DLD1 (cell line): ENCODE results near the gene TYW3.
"Not testable (repeated sequence)": the region's sequence is repeated elsewhere in the genome, so short reads cannot be mapped to it uniquely, and the experiment has no call there.

ENCODE experiments used
- in situ Hi-C: cut with HindIII; loops from 2 replicates; pipeline ENCODE4 v1.10.0; 2017; ENCODE audit warnings: low sequenced_read_pairs

TYW3 gene

DNA sequence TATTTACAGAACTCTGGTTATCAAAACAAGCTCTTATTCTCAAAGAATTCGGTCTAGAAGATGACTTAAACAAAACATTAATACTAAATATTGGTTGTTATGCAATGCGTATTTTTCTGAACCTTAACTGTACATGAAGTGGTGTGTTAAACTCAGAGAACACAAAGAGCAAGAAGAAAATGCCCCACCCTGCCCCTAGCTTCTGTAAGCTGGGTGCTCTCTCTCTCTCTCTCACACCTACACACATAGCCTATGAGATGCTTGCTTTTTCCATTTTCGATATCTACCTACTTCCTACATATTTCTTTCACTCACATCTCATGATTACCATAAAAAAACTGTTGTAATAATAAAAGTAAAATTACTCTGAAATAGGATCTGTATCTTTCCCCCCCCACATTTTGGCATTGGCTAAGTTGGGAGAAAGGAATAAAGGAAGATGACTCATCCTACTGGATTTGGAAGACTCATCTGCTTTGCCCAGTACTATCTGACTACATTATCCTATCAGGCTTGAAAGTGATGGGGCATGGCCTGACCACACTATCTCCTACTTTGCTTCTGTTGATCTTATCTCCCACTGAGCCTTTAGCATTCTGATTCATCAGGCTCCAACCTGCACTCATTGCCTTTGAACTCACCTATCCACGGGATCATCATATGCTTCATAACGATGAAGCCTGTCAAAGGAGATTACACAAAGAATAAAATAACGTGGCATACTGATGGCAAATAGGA, 3.0 kb upstream of the TYW3 start:
- in situ Hi-C loops: no loop called here

DNA sequence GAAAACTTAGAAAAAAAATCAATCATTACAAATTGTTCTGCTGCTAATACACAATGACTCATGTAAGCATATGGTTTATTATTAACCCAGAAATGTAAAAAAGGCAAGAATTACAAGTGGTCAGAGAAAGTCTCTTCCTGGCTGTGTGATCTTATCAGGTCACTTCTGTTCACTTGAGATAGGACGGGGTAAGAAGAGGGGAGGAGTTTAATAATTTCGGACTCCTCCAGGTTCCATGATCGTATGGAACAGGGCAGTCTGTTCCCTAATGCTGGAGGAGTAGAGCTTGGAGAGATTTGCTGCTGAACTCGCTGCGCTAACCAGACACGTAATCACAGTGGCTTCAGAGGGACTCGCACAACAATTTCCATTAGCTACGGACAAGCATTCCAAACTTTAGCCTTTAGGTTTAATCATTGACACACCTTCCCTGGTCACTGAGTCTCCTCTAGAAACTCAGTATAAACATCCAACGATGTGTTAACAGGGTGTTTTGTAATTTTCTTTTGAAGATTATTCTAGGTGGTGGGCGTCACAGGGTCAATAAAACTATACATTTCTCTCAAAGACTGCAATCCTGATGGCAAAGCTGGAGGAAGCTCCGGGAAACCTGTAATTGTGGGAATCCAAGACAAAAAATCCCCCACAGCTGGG, 1.4 kb upstream of the TYW3 start:
- in situ Hi-C loops: no loop called here

DNA sequence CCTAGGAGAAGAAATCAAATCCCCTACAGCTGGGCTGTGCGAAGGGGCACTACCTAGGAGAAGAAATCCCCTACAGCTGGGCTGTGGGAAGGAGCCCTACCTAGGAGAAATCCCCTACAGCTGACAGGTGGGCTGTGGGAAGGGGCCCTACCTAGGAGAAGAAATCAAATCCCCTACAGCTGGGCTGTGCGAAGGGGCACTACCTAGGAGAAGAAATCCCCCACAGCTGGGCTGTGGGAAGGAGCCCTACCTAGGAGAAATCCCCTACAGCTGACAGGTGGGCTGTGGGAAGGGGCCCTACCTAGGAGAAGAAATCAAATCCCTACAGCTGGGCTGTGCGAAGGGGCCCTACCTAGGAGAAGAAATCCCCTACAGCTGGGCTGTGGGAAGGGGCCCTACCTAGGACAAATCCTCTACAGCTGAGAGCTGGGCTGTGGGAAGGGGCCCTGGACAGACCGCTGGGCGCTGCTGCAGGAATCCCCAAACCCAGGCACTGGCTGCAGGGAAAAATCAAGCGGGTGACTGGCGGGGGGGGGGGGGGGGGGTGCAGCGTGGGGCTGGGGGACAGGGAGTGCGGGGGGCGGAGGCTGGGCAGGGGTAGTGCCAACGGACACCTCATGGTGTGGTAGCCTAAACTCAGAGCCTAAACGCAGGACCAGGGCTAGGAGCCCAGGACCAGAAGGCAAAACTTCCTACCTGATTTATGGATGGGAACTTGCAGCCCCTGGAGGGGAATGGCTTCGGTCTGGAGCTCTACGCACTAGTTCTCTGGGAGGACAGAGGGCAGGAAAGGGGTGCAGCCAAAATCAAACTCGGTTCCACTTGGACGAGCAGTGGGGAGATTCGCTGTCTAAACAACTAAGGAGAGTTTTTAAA, 643 bp upstream of the TYW3 start:
- in situ Hi-C loops: not testable (repeated sequence)

DNA sequence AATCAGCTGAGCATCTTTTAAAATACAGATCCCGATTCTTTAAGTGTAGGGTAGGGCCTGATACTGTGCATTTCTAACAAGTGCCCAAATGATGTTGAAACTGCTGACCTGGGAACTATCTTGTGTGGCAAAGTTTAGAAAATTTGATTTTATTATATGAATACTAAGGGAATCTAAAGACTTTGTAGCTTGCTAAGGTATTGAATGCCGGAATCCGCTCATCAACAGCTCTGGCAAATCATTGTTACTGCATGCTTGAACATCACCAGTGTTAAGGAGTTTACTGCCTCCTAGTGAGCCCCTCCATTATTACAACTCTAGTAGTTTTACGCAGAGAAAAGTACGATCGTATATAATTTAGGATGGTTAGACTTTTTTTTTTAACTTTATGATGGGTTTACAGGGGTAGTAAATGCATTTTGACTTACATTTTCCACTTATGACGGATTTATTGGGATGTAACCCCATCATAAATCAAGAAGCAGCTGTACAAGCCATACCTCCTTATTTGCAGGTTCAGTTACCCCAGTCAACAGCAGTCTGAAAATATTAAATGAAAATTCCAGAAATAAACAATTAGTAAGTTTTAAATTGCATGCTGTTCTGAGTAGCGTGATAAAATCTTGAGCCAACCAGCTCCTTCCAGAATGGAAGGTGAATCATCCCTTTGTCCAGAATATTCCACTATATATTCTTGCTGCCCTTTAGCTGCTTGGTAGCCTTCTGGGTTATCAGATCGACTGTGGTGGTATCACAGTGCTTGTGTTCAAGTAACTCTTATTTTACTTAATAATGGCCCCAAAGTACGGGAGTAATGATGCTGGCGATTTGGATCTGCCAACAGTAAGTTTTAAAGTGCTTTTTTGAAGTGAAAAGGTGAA, 892 bp downstream of the TYW3 start:
- in situ Hi-C loops: no loop called here

DNA sequence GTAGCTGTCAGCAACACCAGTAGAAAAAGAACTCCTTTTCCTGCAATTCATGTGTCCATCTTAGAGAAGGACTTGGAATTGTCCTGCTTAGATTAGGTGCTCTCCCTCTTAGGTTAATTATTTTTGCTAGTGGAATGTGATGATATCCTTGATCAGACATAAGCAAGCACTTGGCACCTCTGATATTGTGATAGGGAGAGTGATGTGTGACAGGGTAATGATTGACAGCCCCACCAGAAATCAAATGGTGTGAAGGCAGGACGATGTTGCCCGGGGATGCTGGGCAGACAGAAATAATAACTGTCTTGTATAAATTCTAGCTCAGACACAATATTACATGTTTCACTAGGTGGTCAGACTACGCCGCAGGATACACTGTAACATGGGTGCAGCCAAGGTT, 4.4 kb downstream of the TYW3 start:
- in situ Hi-C loops: no loop called here

DNA sequence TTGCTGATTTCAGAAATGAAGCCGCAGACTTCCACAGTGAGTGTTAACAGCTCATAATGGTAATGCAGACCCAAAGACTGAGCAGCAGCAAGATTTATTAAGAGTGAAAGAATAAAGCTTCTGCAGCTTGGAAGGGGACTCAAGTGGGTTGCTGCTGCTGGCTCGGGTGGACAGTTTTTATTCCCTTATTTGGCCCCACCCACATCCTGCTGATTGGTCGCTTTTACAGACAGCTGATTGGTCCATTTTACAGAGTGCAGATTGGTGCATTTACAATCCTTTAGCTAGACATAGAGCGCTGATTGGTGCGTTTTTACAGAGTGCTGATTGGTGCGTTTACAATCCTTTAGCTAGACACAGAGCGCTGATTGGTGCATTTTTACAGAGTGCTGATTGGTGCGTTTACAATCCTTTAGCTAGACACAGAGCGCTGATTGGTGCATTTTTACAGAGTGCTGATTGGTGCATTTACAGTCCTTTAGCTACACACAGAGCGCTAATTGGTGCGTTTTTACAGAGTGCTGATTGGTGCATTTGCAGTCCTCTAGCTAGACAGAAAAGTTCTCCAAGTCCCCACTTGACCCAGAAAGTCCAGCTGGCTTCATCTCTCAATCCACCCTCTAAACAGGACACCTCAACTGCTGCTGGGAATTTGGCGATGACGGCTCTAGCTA, 7.5 kb downstream of the TYW3 start:
- in situ Hi-C loops: not testable (repeated sequence)

DNA sequence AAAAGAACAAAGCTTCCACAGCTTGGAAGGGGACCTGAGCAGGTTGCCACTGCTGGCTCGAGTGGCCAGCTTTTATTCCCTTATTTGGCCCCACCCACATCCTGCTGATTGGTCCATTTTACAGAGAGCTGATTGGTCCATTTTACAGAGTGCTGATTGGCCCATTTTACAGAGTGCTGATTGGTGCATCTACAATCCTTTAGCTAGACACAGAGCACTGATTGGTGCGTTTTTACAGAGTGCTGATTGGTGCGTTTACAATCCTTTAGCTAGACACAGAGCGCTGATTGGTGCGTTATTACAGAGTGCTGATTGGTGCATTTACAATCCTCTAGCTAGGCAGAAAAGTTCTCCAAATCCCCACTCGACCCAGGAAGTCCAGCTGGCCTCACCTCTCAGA, 12.3 kb downstream of the TYW3 start:
- in situ Hi-C loops: not testable (repeated sequence)

DNA sequence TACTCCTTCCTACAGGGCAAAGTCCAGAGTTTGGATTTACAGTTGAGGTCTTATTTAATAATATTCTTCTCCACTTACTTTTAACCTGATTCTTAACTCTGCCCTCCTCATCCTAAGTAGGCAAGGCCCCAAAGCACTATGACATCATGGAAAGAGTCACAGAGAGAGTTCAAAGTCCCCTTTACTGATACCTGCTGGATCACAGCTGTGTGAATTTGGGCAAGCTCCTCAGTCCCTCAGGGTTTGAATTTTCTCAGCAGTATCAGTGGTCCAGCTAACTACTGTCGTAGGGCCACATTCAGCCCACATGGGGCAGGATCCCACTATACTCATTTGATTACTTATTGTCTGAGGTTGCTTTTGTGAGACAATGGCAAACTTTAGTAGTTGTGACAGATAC, 16.0 kb downstream of the TYW3 start:
- in situ Hi-C loops: no loop called here

DNA sequence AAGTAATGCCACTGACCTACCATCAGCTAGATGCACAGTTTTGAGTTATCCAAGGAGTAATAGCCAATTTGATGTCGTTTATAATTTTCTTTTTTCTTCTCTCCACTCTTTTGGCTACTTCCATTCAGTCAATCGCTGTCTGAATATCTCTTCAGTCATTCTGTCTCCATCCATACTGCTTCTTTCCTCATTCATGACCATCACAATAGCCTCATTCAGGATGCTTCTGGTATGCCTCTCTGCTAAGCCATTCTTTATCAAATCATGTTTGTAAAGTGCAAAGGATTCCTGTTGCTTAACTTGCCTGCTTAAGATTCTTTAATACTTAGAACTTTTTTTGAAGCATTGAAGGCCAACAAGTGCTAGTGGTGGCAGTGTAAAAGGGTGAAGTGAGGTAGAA, 20.2 kb downstream of the TYW3 start:
- in situ Hi-C loops: no loop called here

DNA sequence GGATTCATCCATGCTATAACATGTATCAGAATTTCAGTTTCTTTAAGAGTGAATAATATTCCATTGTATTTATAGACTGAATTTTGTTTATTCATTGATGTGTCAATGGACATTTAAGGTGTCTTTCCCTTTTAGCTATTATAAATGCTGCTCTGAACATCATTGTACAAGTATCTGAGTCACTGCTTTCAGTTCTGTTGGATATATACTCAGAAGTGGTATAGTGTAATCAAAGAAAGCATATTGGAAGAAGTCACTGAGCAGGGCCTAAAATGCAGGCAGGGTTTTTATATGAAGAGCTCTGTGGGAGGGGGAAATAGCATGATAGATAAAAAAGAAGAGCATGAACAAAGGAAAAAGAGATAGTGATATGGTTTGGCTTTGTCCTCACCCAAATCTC, 22.5 kb downstream of the TYW3 start:
- in situ Hi-C loops: no loop called here

DNA sequence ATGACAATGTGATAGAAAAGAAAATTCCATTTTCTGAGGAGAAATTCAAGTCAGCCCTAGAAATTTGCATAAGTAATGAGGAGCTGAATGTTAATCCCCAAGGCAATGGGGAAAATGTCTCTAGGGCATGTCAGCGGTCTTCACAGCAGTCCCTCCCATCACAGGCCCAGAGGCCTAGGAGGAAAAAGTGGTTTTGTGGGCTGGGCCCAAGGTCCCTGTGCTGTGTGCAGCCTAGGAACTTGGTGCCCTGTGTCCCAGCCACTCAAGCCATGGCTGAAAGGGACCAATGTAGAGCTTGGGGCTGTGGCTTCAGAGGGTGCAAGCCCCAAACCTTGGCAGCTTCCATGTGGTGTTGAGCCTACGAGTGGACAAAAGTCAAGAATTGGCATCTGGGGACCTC, 23.7 kb downstream of the TYW3 start:
- in situ Hi-C loops: not testable (repeated sequence)

DNA sequence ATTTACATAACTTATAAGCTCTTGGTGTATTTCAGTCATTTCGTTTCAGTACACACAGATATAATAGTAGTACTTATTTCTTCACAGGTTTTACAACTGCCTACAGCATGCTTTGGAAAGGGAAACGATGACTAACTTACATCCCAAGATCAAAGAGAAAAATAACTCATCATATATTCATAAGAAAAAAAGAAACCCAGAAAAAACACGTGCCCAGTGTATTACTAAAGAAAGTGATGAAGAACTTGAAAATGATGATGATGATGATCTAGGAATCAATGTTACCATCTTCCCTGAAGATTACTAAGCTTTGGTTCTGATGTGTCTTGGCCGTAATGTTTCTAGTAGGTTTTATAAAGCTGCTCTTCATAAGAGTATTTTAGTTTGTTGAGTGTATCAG, 30.9 kb downstream of the TYW3 start:
- in situ Hi-C loops: no loop called here

DNA sequence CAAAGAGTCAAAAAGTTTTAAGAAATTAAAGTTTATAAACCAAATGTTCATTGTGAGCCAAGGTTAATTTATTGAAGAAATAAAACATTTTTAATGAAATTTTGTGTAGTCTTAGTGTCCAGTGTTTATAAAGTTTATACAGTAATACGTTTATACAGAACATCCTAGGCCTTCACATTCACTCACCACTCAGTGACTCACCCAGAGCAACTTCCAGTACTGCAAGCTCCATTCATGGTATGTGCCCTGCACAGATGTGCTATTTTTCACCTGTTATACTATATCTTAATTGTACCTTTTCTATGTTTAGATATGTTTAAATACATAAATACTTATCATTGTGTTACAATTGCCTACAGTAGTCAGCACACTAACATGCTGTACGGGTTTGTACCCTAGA, 33.6 kb downstream of the TYW3 start:
- in situ Hi-C loops: no loop called here

DNA sequence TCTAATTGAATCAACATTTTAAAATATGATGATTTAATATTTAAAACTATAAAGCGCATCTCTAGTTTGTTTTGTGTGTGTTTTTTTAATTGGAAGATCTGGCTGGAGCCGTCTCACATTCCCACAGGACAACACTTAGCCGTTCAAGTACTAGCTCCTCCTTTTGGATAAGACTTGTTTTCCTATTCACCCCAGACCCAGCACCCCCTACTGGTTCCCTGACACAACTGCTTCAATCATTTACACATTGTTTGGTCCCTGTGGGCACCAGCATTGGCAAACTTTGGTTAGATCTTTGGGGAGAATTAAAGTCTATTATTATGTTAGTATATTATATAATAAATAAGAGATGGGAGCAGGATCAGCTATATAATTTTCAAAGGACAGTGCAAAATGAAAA, 34.5 kb downstream of the TYW3 start:
- in situ Hi-C loops: no loop called here

DNA sequence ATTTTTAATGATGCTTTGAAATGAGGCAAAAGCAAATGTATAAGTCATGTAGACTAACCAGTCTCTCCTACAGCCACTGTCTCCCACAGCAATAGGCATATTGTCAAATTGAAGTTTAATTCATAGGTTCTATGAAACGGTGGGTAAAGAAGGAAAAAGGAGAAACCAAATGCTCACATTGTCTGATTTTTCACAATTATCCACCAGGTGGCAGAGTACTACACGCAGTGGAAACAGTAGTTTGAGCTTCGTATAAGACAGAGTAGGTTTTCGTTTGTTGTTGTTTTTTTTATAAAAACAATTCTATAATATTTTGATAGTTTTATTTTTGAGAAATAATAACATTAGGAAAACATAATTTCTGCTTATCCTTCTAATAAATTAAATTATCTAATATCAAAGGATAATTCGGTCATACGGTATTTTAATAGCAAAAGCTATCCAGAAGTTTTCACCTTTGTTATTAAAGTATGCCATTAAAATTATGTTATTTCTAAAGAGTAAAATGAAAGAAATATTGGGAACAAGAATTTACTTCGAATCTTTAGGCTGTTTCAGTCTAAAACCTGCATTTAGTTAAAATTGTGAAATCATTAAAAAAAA, 39.1 kb downstream of the TYW3 start:
- in situ Hi-C loops: no loop called here

DNA sequence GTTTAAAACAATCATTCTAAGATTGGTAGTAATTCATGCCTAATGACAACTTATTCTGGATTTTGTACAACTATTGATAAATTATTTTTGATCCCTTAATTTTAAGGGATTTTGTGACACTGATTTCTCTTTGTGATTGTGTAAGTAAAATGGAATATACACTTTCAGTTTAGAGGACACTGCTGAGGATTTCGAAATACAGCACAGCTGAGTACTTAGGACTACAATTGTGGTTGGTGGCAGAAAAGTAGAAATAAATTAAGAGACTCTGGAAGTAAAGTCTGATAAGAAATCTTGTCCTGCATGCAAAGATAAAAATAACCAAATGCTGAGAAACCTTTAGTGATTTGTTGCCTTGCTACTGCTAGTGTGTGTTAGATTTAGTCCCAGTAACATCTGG, 40.0 kb downstream of the TYW3 start:
- in situ Hi-C loops: no loop called here

DNA sequence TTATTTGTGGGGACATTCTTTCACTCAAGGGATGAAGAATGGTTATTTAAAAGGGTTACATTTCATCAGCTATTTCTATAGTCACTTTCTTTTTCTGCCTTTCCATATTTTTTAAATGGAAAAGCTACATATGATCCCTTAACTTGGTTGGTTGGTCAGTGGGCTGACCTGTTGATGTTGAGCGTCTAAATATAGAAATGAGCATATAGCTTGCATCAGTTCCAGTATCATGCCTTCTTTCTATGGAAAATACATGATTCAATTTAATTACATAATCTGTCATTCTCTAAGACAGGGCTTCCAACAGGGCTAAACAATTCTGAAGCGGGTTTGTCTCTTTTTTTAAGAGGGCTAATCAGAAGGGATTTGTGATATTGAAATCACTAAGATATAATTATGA, 40.6 kb downstream of the TYW3 start:
- in situ Hi-C loops: no loop called here

DNA sequence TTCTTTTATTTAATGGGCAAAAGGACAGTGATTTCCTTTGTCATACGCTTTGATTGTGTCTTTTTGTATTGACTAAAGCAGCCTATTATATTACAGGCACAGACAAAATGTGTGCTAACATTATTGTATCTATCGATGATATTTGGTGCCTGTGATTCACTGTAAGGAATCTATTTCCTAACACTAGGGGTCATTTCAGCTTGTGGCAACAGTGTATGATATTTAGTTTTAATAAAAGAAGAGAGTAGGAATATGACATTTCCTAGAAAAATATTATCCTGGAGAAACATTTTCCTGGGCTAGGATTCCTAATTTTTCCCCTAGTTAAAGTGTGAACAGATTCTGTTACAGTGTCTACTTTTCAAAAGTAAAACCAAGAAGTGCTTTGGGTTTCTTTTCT, 42.8 kb downstream of the TYW3 start:
- in situ Hi-C loops: loop anchor here (25.0 kb wide), 1 partner anchor 412 kb away; no protein-coding TSS in a partner anchor

DNA sequence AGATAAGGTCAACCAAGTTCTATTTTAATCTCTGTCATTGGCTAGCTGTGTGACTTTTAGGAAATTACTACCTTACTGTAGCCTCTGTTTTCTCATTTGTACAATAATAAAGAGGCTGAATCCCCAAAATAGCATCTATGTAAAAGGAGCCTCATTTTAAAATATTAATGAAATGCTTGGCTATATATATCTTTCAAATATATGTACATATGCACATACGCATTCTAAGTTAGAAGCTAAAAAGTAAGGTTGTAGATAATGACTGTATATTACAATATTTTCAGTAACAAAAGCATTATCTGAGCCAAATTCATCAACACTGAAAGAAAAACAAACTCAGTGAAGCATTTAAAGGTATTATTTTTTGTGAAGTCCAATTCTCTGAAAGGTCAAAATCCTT, 44.6 kb downstream of the TYW3 start:
- in situ Hi-C loops: loop anchor here (25.0 kb wide), 1 partner anchor 410 kb away; no protein-coding TSS in a partner anchor

DNA sequence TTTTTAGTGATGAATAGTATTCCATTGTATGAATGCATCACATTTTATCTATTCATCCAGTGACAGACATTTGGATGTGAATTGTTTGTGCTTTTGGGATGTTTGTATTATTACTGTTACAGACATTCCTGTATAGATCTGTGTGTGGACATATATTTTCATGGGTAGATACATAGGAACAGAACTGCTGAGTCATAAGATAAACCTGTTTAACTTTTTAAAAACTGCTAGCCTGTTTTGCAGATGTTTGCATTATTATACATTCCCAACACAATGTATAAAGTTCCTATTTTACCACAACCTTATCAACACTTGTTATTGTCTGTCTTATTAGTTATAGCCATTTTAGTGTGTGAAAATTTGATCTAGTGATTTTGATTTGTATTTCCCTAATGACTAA, 46.8 kb downstream of the TYW3 start:
- in situ Hi-C loops: loop anchor here (25.0 kb wide), 1 partner anchor 408 kb away; no protein-coding TSS in a partner anchor
